Measurements from ENCODE around the gene GEMIN5. TPM values are rescaled to one million over a fixed set of nuclear protein-coding genes. Genes with fewer than 3 reads are reported as not detected.

Gene GEMIN5
- total RNA-seq, 1 experiment from 2014 or later: 35.8 TPM

DNA sequence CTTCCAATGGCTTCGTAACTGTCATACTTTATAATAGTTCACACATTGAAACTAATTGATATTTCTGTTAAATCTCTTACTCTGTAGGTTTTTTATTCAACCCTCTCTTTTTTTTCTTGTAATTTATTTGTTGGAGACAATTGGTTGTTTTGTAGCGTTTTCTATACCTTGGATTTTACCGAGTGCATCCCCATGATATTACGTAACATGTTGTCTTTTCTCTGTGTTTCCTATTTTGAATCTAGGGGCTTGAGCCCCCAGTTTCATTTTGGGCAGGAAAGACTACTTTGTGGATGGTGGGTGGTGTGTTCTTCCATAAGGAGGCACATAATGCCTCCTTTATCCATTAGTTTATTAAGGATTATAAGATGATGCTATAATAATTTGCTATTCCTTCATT, 10.3 kb upstream of the GEMIN5 start:
- Mint-ChIP-seq H3K9me3 (no peaks in the 10 kb centered on the region), H3K4me1 (no peaks in the 10 kb centered on the region), H3K27me3 (ENCODE audit: low read depth) (no peaks in the 10 kb centered on the region), H3K36me3 (ENCODE audit: insufficient read depth in 1 of 3, low read depth in 3 of 3) (peaks cover 0 to 6% (median 2%) of the 10 kb centered on the region in 3 experiments; a peak in 3 of 7 replicates), H3K27ac (no peak overlapping the region), H3K4me3 (no peak overlapping the region)
- Histone ChIP-seq H3K23ac (ENCODE audit: insufficient read length, low read depth, low read length) (no peak overlapping the region), H4K20me1 (ENCODE audit: control insufficient read depth, insufficient read depth, insufficient read length) (no peaks in the 10 kb centered on the region), H3K79me1 (ENCODE audit: insufficient read depth, low read depth, low read length, poor library complexity, severe bottlenecking) (no peaks in the 10 kb centered on the region), H2BK15ac (ENCODE audit: low read depth, low read length) (no peak overlapping the region), H3K9ac (ENCODE audit: extremely low read depth, insufficient read length, low read length) (no peak overlapping the region), H4K5ac (ENCODE audit: insufficient read length, low read depth, low read length) (no peak overlapping the region), H3K9me3 (ENCODE audit: control insufficient read depth, low read depth, low read length) (no peaks in the 10 kb centered on the region), H3K23me2 (ENCODE audit: insufficient read length, low read depth, low read length, poor library complexity, severe bottlenecking) (no peaks in the 10 kb centered on the region), H2BK20ac (ENCODE audit: low read depth, low read length, poor library complexity, severe bottlenecking) (no peak overlapping the region), H2BK5ac (ENCODE audit: insufficient read length, low read length) (no peak overlapping the region), H4K8ac (replicated peaks; ENCODE audit: insufficient read length, low read depth, low read length) (no peak overlapping the region), H2AFZ (ENCODE audit: low read length) (no peak overlapping the region), H2AK5ac (ENCODE audit: insufficient read length, low read length) (no peak overlapping the region), H3K4ac (ENCODE audit: low read depth, low read length) (no peak overlapping the region), H4K91ac (ENCODE audit: insufficient read length, low read depth, low read length) (no peak overlapping the region), H3K79me2 (ENCODE audit: insufficient read depth, low read length) (peaks cover 3% of the 10 kb centered on the region; the same call in 1 of the 2 replicates), H3K27me3 (ENCODE audit: insufficient read depth, low read length) (no peaks in the 10 kb centered on the region), H3K4me2 (ENCODE audit: insufficient read depth, insufficient read length, low read length) (no peak overlapping the region), H2BK12ac (ENCODE audit: insufficient read length, low read depth, low read length) (no peak overlapping the region), H3K18ac (ENCODE audit: insufficient read length, low read depth, low read length) (no peak overlapping the region), H3K56ac (ENCODE audit: insufficient read length, low read depth, low read length) (no peak overlapping the region), H3T11ph (ENCODE audit: low read length) (no peak overlapping the region), H3K4me1 (ENCODE audit: insufficient read depth, low read length) (no peaks in the 10 kb centered on the region), H2BK120ac (ENCODE audit: low read depth, low read length, poor library complexity, severe bottlenecking) (no peak overlapping the region), H3K27ac (ENCODE audit: insufficient read length, low read depth, low read length) (no peak overlapping the region), H3K14ac (ENCODE audit: insufficient read depth, low read length) (no peak overlapping the region)
- DNase-seq: no peak
- TF ChIP-seq, protein P1, sequence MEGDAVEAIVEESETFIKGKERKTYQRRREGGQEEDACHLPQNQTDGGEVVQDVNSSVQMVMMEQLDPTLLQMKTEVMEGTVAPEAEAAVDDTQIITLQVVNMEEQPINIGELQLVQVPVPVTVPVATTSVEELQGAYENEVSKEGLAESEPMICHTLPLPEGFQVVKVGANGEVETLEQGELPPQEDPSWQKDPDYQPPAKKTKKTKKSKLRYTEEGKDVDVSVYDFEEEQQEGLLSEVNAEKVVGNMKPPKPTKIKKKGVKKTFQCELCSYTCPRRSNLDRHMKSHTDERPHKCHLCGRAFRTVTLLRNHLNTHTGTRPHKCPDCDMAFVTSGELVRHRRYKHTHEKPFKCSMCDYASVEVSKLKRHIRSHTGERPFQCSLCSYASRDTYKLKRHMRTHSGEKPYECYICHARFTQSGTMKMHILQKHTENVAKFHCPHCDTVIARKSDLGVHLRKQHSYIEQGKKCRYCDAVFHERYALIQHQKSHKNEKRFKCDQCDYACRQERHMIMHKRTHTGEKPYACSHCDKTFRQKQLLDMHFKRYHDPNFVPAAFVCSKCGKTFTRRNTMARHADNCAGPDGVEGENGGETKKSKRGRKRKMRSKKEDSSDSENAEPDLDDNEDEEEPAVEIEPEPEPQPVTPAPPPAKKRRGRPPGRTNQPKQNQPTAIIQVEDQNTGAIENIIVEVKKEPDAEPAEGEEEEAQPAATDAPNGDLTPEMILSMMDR (conservative IDR thresholded peaks at IDR 0.05): no peak
- WGBS (ENCODE audit: extremely low coverage, insufficient read length, low lambda C conversion rate): no CpG with 5 or more reads among the region's 4 CpGs
